Heart left ventricle (tissue), 13 donors: Measurements from ENCODE around the gene BOD1L1.

Source experiments
- CTCF ChIP-seq, 12 donors: fragments of 200-600 bp; sonication (generic) in 4 of 12; IDR thresholded peaks; one replicate each; pipeline versions ENCODE4 v1.5.0 to v1.8.0; 2018 to 2022; ENCODE audit warnings: antibody characterized with exemption in 12 of 12, mild to moderate bottlenecking in 5 of 12
- POLR2A ChIP-seq, 2 donors: fragments of 450-650 bp; IDR thresholded peaks; one replicate each; pipeline ENCODE4 v1.6.1; 2017; ENCODE audit warnings: antibody characterized with exemption in 2 of 2, mild to moderate bottlenecking in 2 of 2, moderate library complexity in 2 of 2
- donor health status: ischemic (EF 13 %, LVEDD 7.1; RV severe dilation, severe dysfunction).
- donor health status: DM: no; HTN: yes; CAD: no.
- donor health status: DM: no; HTN: no; CAD: no.
- donor health status: ischemic (EF 25% LVEDD 6.9; RV normal size, moderate dysfunction).
- donor health status: ischemic (EF 25% LVEDD 5.7; RV mildly dilated, moderate dysfunction).
- donor health status: ischemic (EF 35%, LVEDD 5.7; RV mildly dilated, moderate dysfunction).
- donor health status: nonischemic (EF 11% LVEDD 7.7; RV severe dilation, severe dysfunction).
- donor health status: DM: yes; HTN: yes; CAD: no.
- donor health status: PGD.
- donor health status: ischemic (EF 29% LVEDD 5.4; RV normal size, mild dysfunction).
- donor health status: nonischemic (EF 23%, LVEDD 6.1; RV moderate dilation, normal function).

GRCh38 chr4:13570916-13571315 lies 56.6 kb downstream of the BOD1L1 start:
- no peak for TF ChIP-seq CTCF (IDR thresholded peaks at IDR 0.05)
- TF ChIP-seq POLR2A (IDR thresholded peaks at IDR 0.05), result no peak
